ENCODE results near the gene PCDHGB4.
"Not testable (repeated sequence)": the region's sequence is repeated elsewhere in the genome, so short reads cannot be mapped to it uniquely, and the experiment has no call there.

DNA sequence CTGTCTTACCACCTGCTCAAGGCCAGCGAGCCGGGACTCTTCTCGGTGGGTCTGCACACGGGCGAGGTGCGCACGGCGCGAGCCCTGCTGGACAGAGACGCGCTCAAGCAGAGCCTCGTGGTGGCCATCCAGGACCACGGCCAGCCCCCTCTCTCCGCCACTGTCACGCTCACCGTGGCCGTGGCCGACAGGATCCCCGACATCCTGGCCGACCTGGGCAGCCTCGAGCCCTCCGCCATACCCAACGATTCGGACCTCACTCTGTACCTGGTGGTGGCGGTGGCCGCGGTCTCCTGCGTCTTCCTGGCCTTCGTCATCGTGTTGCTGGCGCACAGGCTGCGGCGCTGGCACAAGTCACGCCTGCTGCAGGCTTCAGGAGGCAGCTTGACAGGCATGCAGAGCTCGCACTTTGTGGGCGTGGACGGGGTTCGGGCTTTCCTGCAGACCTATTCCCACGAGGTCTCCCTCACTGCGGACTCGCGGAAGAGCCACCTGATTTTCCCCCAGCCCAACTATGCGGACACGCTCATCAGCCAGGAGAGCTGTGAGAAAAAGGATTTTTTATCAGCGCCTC is 46.6 kb upstream of the PCDHGB4 start:
- TF ChIP-seq FOXM1 (IDR thresholded peaks at IDR 0.05; ENCODE audit: low read depth); FOXM1 (CRISPR knock-in tag; IDR thresholded peaks at IDR 0.05; ENCODE audit: low read depth); ZNF253 (CRISPR knock-in tag; conservative IDR thresholded peaks at IDR 0.05); ZC3H4 (CRISPR knock-in tag; IDR thresholded peaks at IDR 0.05; ENCODE audit: borderline replicate concordance); RAD21 (CRISPR knock-in tag; conservative IDR thresholded peaks at IDR 0.05 in 1 of 2, IDR thresholded peaks at IDR 0.05 in 1 of 2): not testable (repeated sequence)
- TF ChIP-seq, protein P1, sequence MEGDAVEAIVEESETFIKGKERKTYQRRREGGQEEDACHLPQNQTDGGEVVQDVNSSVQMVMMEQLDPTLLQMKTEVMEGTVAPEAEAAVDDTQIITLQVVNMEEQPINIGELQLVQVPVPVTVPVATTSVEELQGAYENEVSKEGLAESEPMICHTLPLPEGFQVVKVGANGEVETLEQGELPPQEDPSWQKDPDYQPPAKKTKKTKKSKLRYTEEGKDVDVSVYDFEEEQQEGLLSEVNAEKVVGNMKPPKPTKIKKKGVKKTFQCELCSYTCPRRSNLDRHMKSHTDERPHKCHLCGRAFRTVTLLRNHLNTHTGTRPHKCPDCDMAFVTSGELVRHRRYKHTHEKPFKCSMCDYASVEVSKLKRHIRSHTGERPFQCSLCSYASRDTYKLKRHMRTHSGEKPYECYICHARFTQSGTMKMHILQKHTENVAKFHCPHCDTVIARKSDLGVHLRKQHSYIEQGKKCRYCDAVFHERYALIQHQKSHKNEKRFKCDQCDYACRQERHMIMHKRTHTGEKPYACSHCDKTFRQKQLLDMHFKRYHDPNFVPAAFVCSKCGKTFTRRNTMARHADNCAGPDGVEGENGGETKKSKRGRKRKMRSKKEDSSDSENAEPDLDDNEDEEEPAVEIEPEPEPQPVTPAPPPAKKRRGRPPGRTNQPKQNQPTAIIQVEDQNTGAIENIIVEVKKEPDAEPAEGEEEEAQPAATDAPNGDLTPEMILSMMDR (IDR thresholded peaks at IDR 0.05 in 2 of 3, conservative IDR thresholded peaks at IDR 0.05 in 1 of 3; ENCODE audit: insufficient read depth in 2 of 3, low read depth in 1 of 3, low read length in 3 of 3), result not testable (repeated sequence)
- TF ChIP-seq, protein P2, sequence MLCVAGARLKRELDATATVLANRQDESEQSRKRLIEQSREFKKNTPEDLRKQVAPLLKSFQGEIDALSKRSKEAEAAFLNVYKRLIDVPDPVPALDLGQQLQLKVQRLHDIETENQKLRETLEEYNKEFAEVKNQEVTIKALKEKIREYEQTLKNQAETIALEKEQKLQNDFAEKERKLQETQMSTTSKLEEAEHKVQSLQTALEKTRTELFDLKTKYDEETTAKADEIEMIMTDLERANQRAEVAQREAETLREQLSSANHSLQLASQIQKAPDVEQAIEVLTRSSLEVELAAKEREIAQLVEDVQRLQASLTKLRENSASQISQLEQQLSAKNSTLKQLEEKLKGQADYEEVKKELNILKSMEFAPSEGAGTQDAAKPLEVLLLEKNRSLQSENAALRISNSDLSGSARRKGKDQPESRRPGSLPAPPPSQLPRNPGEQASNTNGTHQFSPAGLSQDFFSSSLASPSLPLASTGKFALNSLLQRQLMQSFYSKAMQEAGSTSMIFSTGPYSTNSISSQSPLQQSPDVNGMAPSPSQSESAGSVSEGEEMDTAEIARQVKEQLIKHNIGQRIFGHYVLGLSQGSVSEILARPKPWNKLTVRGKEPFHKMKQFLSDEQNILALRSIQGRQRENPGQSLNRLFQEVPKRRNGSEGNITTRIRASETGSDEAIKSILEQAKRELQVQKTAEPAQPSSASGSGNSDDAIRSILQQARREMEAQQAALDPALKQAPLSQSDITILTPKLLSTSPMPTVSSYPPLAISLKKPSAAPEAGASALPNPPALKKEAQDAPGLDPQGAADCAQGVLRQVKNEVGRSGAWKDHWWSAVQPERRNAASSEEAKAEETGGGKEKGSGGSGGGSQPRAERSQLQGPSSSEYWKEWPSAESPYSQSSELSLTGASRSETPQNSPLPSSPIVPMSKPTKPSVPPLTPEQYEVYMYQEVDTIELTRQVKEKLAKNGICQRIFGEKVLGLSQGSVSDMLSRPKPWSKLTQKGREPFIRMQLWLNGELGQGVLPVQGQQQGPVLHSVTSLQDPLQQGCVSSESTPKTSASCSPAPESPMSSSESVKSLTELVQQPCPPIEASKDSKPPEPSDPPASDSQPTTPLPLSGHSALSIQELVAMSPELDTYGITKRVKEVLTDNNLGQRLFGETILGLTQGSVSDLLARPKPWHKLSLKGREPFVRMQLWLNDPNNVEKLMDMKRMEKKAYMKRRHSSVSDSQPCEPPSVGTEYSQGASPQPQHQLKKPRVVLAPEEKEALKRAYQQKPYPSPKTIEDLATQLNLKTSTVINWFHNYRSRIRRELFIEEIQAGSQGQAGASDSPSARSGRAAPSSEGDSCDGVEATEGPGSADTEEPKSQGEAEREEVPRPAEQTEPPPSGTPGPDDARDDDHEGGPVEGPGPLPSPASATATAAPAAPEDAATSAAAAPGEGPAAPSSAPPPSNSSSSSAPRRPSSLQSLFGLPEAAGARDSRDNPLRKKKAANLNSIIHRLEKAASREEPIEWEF (CRISPR knock-in tag; IDR thresholded peaks at IDR 0.05), result not testable (repeated sequence)
- TF ChIP-seq, protein P3, sequence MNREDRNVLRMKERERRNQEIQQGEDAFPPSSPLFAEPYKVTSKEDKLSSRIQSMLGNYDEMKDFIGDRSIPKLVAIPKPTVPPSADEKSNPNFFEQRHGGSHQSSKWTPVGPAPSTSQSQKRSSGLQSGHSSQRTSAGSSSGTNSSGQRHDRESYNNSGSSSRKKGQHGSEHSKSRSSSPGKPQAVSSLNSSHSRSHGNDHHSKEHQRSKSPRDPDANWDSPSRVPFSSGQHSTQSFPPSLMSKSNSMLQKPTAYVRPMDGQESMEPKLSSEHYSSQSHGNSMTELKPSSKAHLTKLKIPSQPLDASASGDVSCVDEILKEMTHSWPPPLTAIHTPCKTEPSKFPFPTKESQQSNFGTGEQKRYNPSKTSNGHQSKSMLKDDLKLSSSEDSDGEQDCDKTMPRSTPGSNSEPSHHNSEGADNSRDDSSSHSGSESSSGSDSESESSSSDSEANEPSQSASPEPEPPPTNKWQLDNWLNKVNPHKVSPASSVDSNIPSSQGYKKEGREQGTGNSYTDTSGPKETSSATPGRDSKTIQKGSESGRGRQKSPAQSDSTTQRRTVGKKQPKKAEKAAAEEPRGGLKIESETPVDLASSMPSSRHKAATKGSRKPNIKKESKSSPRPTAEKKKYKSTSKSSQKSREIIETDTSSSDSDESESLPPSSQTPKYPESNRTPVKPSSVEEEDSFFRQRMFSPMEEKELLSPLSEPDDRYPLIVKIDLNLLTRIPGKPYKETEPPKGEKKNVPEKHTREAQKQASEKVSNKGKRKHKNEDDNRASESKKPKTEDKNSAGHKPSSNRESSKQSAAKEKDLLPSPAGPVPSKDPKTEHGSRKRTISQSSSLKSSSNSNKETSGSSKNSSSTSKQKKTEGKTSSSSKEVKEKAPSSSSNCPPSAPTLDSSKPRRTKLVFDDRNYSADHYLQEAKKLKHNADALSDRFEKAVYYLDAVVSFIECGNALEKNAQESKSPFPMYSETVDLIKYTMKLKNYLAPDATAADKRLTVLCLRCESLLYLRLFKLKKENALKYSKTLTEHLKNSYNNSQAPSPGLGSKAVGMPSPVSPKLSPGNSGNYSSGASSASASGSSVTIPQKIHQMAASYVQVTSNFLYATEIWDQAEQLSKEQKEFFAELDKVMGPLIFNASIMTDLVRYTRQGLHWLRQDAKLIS (CRISPR knock-in tag; IDR thresholded peaks at IDR 0.05), result not testable (repeated sequence)
